RWPE2 (cell line): ENCODE data around the gene PSMC5.
"Not testable (repeated sequence)": the region's sequence is repeated elsewhere in the genome, so short reads cannot be mapped to it uniquely, and the experiment has no call there.

Source experiments
- ATAC-seq: fragments of 200-7000 bp; cut with Tn5 transposase; 3 replicates; pipeline ENCODE4 v1.9.1; 2021; ENCODE audit warnings: low read depth
- DNase-seq: peaks from one replicate; pipeline ENCODE4 v3.0.0-alpha.2; 2020; ENCODE audit warnings: low spot score
- H3K27ac ChIP-seq: fragments of 450-650 bp; 2 replicates; pipeline ENCODE4 v1.5.1; 2017; ENCODE audit warnings: mild to moderate bottlenecking; ENCODE audit not compliant: poor library complexity, severe bottlenecking
- H3K27me3 ChIP-seq: fragments of 250-450 bp; sonication (Bioruptor Pico); 2 replicates; pipeline ENCODE4 v1.5.1; 2021; ENCODE audit warnings: mild to moderate bottlenecking, moderate library complexity; ENCODE audit not compliant: insufficient read depth, poor library complexity, severe bottlenecking
- H3K36me3 ChIP-seq: fragments of 250-450 bp; sonication (Bioruptor Pico); 2 replicates; pipeline ENCODE4 v1.5.1; 2020; ENCODE audit warnings: low read depth, mild to moderate bottlenecking, moderate library complexity
- H3K4me1 ChIP-seq: fragments of 250-450 bp; sonication (Bioruptor Pico); 2 replicates; pipeline ENCODE4 v1.5.1; 2021; ENCODE audit warnings: mild to moderate bottlenecking, moderate library complexity; ENCODE audit not compliant: insufficient read depth, poor library complexity, severe bottlenecking
- H3K4me3 ChIP-seq: fragments of 250-450 bp; sonication (Bioruptor Pico); 2 replicates; pipeline ENCODE4 v1.5.1; 2021; ENCODE audit warnings: mild to moderate bottlenecking, moderate library complexity; ENCODE audit not compliant: severe bottlenecking
- H3K9me3 ChIP-seq: fragments of 250-450 bp; sonication (Bioruptor Pico); 2 replicates; pipeline ENCODE4 v1.5.1; 2021; ENCODE audit warnings: mild to moderate bottlenecking, moderate library complexity; ENCODE audit not compliant: severe bottlenecking
- TF ChIP-seq, protein P1 (sequence below): fragments of 450-650 bp; IDR thresholded peaks from one replicate; pipeline ENCODE4 v1.5.1; 2017; ENCODE audit warnings: mild to moderate bottlenecking, moderate library complexity; ENCODE audit not compliant: poor library complexity, severe bottlenecking

The PSMC5 gene

DNA sequence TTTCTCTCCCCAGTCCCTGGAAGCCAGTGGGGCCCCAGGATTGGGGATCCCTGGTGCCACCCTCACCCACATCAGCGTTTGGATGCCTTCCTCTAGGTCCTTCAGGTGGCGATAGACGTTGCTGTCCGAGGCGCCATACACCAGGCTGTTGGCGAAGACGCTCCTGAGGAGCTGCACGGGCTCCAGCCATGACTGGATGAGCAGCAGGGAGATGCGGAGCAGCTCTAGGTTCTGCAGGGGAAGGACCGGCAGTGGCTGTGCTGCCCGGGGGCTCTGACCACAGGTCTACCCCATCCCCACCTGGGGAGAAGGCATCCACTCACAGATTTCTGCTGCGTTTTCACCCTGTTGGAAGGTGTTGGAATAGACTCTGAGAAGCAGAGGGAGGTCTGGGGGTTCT lies 53.5 kb downstream of the PSMC5 start:
- Histone ChIP-seq H3K4me1 (no peaks in the 10 kb centered on the region), H3K27ac (no peak overlapping the region), H3K36me3 (no peaks in the 10 kb centered on the region), H3K9me3 (no peaks in the 10 kb centered on the region), H3K4me3 (no peak overlapping the region), H3K27me3 (no peaks in the 10 kb centered on the region)
- DNase-seq (no peak), ATAC-seq (no peak)
- TF ChIP-seq, protein P1, sequence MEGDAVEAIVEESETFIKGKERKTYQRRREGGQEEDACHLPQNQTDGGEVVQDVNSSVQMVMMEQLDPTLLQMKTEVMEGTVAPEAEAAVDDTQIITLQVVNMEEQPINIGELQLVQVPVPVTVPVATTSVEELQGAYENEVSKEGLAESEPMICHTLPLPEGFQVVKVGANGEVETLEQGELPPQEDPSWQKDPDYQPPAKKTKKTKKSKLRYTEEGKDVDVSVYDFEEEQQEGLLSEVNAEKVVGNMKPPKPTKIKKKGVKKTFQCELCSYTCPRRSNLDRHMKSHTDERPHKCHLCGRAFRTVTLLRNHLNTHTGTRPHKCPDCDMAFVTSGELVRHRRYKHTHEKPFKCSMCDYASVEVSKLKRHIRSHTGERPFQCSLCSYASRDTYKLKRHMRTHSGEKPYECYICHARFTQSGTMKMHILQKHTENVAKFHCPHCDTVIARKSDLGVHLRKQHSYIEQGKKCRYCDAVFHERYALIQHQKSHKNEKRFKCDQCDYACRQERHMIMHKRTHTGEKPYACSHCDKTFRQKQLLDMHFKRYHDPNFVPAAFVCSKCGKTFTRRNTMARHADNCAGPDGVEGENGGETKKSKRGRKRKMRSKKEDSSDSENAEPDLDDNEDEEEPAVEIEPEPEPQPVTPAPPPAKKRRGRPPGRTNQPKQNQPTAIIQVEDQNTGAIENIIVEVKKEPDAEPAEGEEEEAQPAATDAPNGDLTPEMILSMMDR: no peak

DNA sequence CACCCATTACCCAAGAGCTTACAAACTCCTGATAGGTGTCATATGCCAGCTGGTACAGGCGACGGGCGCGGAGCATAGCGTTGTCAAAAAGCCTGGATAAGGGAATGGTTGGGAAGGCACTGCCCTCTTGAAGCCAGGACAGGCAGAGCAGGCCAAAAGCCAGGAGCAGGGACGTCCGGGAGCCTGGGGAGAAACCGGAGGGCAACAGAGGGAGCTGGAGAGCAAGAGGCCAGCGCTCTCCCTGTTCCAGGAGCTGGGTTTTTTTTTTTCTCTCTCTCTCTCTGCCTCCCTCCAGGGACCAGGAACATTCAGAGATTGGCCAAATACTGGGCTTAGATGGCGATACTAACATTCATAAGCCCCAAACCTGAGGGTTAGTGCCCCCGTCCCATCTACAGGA lies 54.1 kb downstream of the PSMC5 start:
- H3K27me3 ChIP-seq, H3K9me3 ChIP-seq, H3K27ac ChIP-seq, H3K4me3 ChIP-seq, H3K36me3 ChIP-seq, ATAC-seq, H3K4me1 ChIP-seq, DNase-seq: not testable (repeated sequence)
